Endothelial cell (in vitro differentiated cells): ENCODE results near the gene CCK. TPM values are rescaled to one million over a fixed set of nuclear protein-coding genes. Genes with fewer than 3 reads are reported as not detected.
A peak's percentile ranks its signal among the peaks of the same experiment; 100 is the strongest.

Experiments
- DNase-seq: peaks from one replicate; pipeline ENCODE4 v3.0.0; 2021; ENCODE audit warnings: low spot score
- H3K27ac Mint-ChIP-seq: one replicate; pipeline ENCODE4 v1.8.0; 2021; ENCODE audit warnings: mixed read lengths, inconsistent platforms; ENCODE audit not compliant: unreplicated experiment
- H3K27me3 Mint-ChIP-seq: one replicate; pipeline ENCODE4 v1.8.0; 2021; ENCODE audit warnings: mild to moderate bottlenecking, moderate library complexity, mixed read lengths, inconsistent platforms; ENCODE audit not compliant: unreplicated experiment
- H3K36me3 Mint-ChIP-seq: one replicate; pipeline ENCODE4 v1.8.0; 2021; ENCODE audit warnings: mild to moderate bottlenecking, low read depth, mixed read lengths, inconsistent platforms; ENCODE audit not compliant: unreplicated experiment
- H3K4me1 Mint-ChIP-seq: one replicate; pipeline ENCODE4 v1.8.0; 2021; ENCODE audit warnings: mild to moderate bottlenecking, mixed read lengths, inconsistent platforms; ENCODE audit not compliant: unreplicated experiment
- H3K4me3 Mint-ChIP-seq: one replicate; pipeline ENCODE4 v1.8.0; 2021; ENCODE audit warnings: mild to moderate bottlenecking, mixed read lengths, inconsistent platforms; ENCODE audit not compliant: unreplicated experiment
- H3K9me3 Mint-ChIP-seq: one replicate; pipeline ENCODE4 v1.8.0; 2021; ENCODE audit warnings: mixed read lengths, inconsistent platforms; ENCODE audit not compliant: unreplicated experiment
- CTCF ChIP-seq: fragments of 200-600 bp; sonication (generic); IDR thresholded peaks from one replicate; pipeline ENCODE4 v1.5.0; 2021; ENCODE audit warnings: antibody characterized with exemption; ENCODE audit not compliant: unreplicated experiment
- total RNA-seq: library from RNA; stranded (reverse); fragmentation: NEBNext Ultra II Directional; extraction: Animal tissue kit (Norgen Biotek cat#: 25700); gene quantifications from one replicate; pipeline ENCODE4 v1.2.1, GENCODE V29; 2021; ENCODE audit not compliant: unreplicated experiment

Gene CCK
- total RNA-seq, 1 donor from 2014 or later, result not detected

GRCh38 chr3:42226470-42227425, 39.2 kb downstream of the CCK start:
- Mint-ChIP-seq H3K4me1 (peaks cover 12% of the 10 kb centered on the region), H3K9me3 (no peaks in the 10 kb centered on the region), H3K27ac (peak overlapping the region; percentile 11), H3K27me3 (peaks cover 4% of the 10 kb centered on the region), H3K4me3 (no peak overlapping the region), H3K36me3 (peaks cover 26% of the 10 kb centered on the region)
- DNase-seq, result no peak
- no peak for TF ChIP-seq CTCF

DNA sequence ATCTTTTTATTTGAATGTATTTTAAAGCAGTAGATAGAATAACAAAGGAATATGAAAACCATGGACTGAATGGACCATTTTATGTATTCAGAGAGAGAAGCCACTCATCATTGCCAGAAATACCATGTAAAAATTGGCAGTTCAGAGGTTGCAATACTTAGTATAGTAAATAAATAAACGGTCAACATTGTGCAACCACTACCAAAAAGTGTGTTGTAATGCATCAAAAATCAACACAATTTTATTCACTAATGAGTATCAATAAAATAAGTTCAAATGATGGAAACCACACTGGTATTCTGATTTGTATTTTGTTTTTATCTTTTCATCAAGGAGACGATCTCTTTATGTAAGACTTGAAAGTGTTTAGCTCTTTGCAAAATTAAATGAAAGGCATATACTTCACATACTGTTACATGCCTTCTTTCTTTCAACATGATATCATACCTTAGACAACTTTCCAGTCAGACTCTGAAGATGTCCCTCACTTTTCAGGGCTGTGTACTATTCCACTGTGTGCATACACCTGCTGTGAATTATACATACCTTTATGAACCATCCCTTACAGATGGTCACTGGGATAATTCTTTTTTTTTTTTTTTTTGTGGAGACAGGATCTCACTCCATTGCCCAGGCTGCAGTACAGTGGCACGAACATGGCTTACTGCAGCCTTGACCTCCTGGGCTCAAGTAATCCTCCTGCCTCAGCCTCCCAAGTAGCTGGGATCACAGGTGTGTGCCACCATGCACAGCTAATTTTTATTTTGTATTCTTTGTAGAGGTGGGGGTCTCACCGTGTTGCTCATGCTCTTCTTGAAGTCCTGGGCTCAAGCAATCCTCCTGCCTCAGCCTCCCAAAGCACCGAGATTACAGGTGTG, 40.3 kb downstream of the CCK start:
- no peak overlapping the region for H3K27ac Mint-ChIP-seq
- H3K4me3 Mint-ChIP-seq, result no peak overlapping the region
- peaks cover 26% of the 10 kb centered on the region for H3K36me3 Mint-ChIP-seq
- peaks cover 4% of the 10 kb centered on the region for H3K27me3 Mint-ChIP-seq
- H3K9me3 Mint-ChIP-seq, result no peaks in the 10 kb centered on the region
- DNase-seq, result no peak
- H3K4me1 Mint-ChIP-seq, result peaks cover 12% of the 10 kb centered on the region
- TF ChIP-seq CTCF, result no peak

DNA sequence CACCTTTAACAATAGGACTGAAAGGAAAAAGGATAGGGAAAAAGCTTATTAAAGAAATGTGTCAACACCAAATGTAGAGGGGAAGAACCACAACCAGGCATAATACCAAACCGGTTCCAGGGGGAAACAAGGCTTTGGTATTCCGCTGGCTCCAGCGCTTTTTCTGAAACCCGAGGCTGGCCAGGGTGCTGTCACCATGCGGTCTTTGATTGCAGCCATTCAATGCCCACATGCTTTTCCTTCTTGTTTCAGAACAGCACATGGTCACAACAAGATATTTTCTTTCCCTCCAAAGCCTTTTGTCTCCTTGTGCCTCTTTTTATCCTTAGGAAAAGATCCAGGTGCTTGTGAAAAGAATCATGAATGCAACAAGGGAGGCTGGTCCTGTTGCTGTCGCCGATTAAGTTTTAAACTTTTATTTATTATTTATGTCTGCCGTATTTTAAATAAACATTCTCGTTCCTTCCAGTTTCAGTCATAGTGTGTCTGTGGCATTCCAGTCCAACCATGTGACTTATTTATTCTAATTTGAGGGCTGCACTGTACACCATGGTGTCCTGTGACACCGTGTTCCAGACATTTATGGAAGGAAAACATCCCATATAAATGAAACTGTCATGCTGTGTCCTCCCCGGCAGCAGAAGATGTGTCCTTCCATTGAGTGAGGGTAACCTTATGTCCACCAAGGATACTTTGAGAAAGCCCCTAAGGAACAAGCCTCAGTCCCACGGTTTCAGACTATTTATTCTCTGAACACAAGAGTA, 41.1 kb downstream of the CCK start:
- peaks cover 12% of the 10 kb centered on the region for H3K4me1 Mint-ChIP-seq
- H3K36me3 Mint-ChIP-seq, result peaks cover 32% of the 10 kb centered on the region
- no peaks in the 10 kb centered on the region for H3K9me3 Mint-ChIP-seq
- H3K4me3 Mint-ChIP-seq, result peak overlapping the region; percentile 28
- H3K27me3 Mint-ChIP-seq, result peaks cover 3% of the 10 kb centered on the region
- DNase-seq, result no peak
- H3K27ac Mint-ChIP-seq, result no peak overlapping the region
- TF ChIP-seq CTCF, result no peak

DNA sequence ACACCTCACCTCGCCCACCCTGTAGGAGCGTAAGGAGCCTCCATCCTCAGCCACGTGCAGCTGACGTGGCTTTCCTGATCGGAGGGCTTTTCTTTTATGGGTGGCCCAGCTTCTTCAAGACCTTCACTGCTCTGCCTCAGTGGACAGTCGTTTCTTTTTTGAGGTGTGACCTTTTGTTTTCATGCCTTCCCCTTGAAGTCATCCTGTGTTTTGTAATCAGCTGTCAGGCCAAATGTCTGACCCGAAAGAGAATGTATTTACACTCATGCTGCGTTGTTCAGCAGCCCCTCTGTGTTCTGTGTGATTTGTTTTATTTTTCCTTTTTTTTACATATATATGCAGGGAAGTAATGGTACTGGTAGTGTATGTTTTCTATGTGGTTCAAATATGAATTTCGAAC, 41.8 kb downstream of the CCK start:
- Mint-ChIP-seq H3K9me3 (no peaks in the 10 kb centered on the region), H3K36me3 (peaks cover 33% of the 10 kb centered on the region), H3K27me3 (peaks cover 3% of the 10 kb centered on the region), H3K27ac (no peak overlapping the region), H3K4me3 (peak overlapping the region; percentile 79), H3K4me1 (peaks cover 7% of the 10 kb centered on the region)
- DNase-seq, result no peak
- TF ChIP-seq CTCF, result no peak
